IMR-90 (cell line): Measurements from ENCODE around the gene MUC6. TPM values are rescaled to one million over a fixed set of nuclear protein-coding genes. Genes with fewer than 3 reads are reported as not detected.

Experiments
- ATAC-seq: fragments of 200-7000 bp; cut with Tn5 transposase; 2 replicates; pipeline ENCODE4 v1.9.1; 2020; ENCODE audit warnings: low read depth, mild to moderate bottlenecking, moderate library complexity
- BruUV-seq: library from RNA; stranded (reverse); fragments of 400-500 nt; replicated peaks from 2 replicates; lab custom pipeline; 2021; lab: Mats Ljungman, UMichigan
- CTCF ChIA-PET: fragments of 300-600 bp; formaldehyde crosslinking; extraction: SDS; loops from one replicate; lab custom pipeline; 2021; ENCODE audit warnings: antibody characterized with exemption; lab: Yijun Ruan, JAX
- POLR2A ChIA-PET: fragments of 300-600 bp; sonication (Branson Sonifier 250); formaldehyde crosslinking; loops from one replicate; lab custom pipeline; 2022; ENCODE audit warnings: antibody characterized with exemption; ENCODE audit not compliant: unreplicated experiment; lab: Charles Lee
- DNase-seq: peaks from one replicate; pipeline ENCODE4 v3.0.0; 2013
- H2AFZ ChIP-seq: replicated peaks from 2 replicates; pipeline ENCODE3; 2013; ENCODE audit warnings: low read length, mild to moderate bottlenecking; ENCODE audit not compliant: poor library complexity
- H2AK5ac ChIP-seq: 2 replicates; pipeline ENCODE4 v1.6.1; 2013; ENCODE audit warnings: low read depth, low read length, inconsistent platforms
- H2AK9ac ChIP-seq: replicated peaks from 2 replicates; pipeline ENCODE3; 2013; ENCODE audit warnings: mild to moderate bottlenecking, low read depth, low read length, moderate library complexity; ENCODE audit not compliant: poor library complexity
- H2BK120ac ChIP-seq: 2 replicates; pipeline ENCODE4 v1.6.1; 2013; ENCODE audit warnings: low read depth, low read length, inconsistent platforms
- H2BK15ac ChIP-seq: 3 replicates; pipeline ENCODE4 v1.6.1; 2013; ENCODE audit warnings: low read depth, low read length, inconsistent platforms
- H2BK20ac ChIP-seq: 2 replicates; pipeline ENCODE4 v1.6.1; 2013; ENCODE audit warnings: low read depth, mild to moderate bottlenecking, inconsistent platforms, low read length, moderate library complexity
- H2BK5ac ChIP-seq: 2 replicates; pipeline ENCODE4 v1.6.1; 2013; ENCODE audit warnings: mild to moderate bottlenecking, low read depth, low read length, inconsistent platforms; ENCODE audit not compliant: poor library complexity, severe bottlenecking
- H3K14ac ChIP-seq: replicated peaks from 2 replicates; pipeline ENCODE4 v1.6.1; 2013; ENCODE audit warnings: low read depth, low read length, inconsistent platforms
- H3K18ac ChIP-seq: 2 replicates; pipeline ENCODE4 v1.6.1; 2013; ENCODE audit warnings: low read depth, low read length, control low read depth
- H3K23ac ChIP-seq: 2 replicates; pipeline ENCODE4 v1.6.1; 2013; ENCODE audit warnings: low read depth, low read length, inconsistent platforms
- H3K27ac ChIP-seq: 2 replicates; pipeline ENCODE4 v1.5.1; 2013; ENCODE audit warnings: mild to moderate bottlenecking, control low read depth, low read length; ENCODE audit not compliant: insufficient read depth
- H3K27me3 ChIP-seq: 2 replicates; pipeline ENCODE4 v1.6.1; 2013; ENCODE audit warnings: low read length; ENCODE audit not compliant: control insufficient read depth, insufficient read depth
- H3K36me3 ChIP-seq: 2 replicates; pipeline ENCODE4 v1.6.1; 2013; ENCODE audit warnings: low read length, mixed read lengths; ENCODE audit not compliant: control insufficient read depth, insufficient read depth
- H3K4ac ChIP-seq: 2 replicates; pipeline ENCODE4 v1.6.1; 2013; ENCODE audit warnings: low read depth, low read length, inconsistent platforms
- H3K4me1 ChIP-seq: 2 replicates; pipeline ENCODE4 v1.6.1; 2013; ENCODE audit warnings: low read length, mixed read lengths; ENCODE audit not compliant: control insufficient read depth, insufficient read depth
- H3K4me2 ChIP-seq: 2 replicates; pipeline ENCODE4 v1.6.1; 2013; ENCODE audit warnings: low read depth, mild to moderate bottlenecking, control low read depth, low read length, moderate library complexity
- H3K4me3 ChIP-seq: 2 replicates; pipeline ENCODE4 v1.5.1; 2013; ENCODE audit warnings: low read depth, mild to moderate bottlenecking, control low read depth, low read length, moderate library complexity; ENCODE audit not compliant: insufficient read depth
- H3K56ac ChIP-seq: 2 replicates; pipeline ENCODE4 v1.6.1; 2013; ENCODE audit warnings: low read length, inconsistent platforms; ENCODE audit not compliant: insufficient read depth; ENCODE audit errors: extremely low read depth
- H3K79me1 ChIP-seq, 2 experiments: 2 replicates each; pipeline ENCODE4 v1.6.1; 2013; ENCODE audit warnings: low read length in 2 of 2, inconsistent platforms in 1 of 2, low read depth in 1 of 2
- H3K9ac ChIP-seq: 2 replicates; pipeline ENCODE4 v1.6.1; 2013; ENCODE audit warnings: low read depth, low read length, control low read depth
- H3K9me1 ChIP-seq: 2 replicates; pipeline ENCODE4 v1.6.1; 2013; ENCODE audit warnings: low read length, inconsistent platforms; ENCODE audit not compliant: insufficient read depth
- H3K9me3 ChIP-seq: 2 replicates; pipeline ENCODE4 v1.6.1; 2013; ENCODE audit warnings: low read length; ENCODE audit not compliant: control insufficient read depth, insufficient read depth
- H4K20me1 ChIP-seq: 2 replicates; pipeline ENCODE4 v1.6.1; 2013; ENCODE audit warnings: low read length, inconsistent platforms; ENCODE audit not compliant: insufficient read depth
- H4K5ac ChIP-seq: 2 replicates; pipeline ENCODE4 v1.6.1; 2013; ENCODE audit warnings: mild to moderate bottlenecking, low read depth, low read length, control low read depth
- H4K8ac ChIP-seq, 2 experiments: 2 replicates each; pipeline ENCODE4 v1.6.1; 2013; ENCODE audit warnings: low read depth in 2 of 2, low read length in 2 of 2, control low read depth in 1 of 2, inconsistent platforms in 1 of 2
- H4K91ac ChIP-seq: 2 replicates; pipeline ENCODE4 v1.6.1; 2013; ENCODE audit warnings: low read depth, low read length, inconsistent platforms; ENCODE audit not compliant: insufficient read depth
- BHLHE40 ChIP-seq: fragments of 150-350 bp; IDR thresholded peaks from 2 replicates; pipeline ENCODE4 v1.6.1; 2016; ENCODE audit warnings: mild to moderate bottlenecking, low read depth, low read length
- CEBPB ChIP-seq: IDR thresholded peaks from 2 replicates; pipeline ENCODE4 v1.6.1; 2012; ENCODE audit warnings: low read depth, low read length, improper control_type of control experiment
- CHD1 ChIP-seq: IDR thresholded peaks from 2 replicates; pipeline ENCODE4 v1.6.1; 2012; ENCODE audit warnings: low read depth, low read length, improper control_type of control experiment
- CTCF ChIP-seq: conservative IDR thresholded peaks from 2 replicates; pipeline ENCODE4 v1.5.1; 2012; ENCODE audit warnings: mild to moderate bottlenecking, low read depth, low read length, improper control_type of control experiment
- ELK1 ChIP-seq: fragments of 150-350 bp; IDR thresholded peaks from 2 replicates; pipeline ENCODE4 v1.6.1; 2016; ENCODE audit warnings: low read depth, mild to moderate bottlenecking, low read length, moderate library complexity, borderline replicate concordance
- MAFK ChIP-seq: IDR thresholded peaks from 2 replicates; pipeline ENCODE4 v1.6.1; 2012; ENCODE audit warnings: low read depth, low read length, improper control_type of control experiment
- MAZ ChIP-seq: IDR thresholded peaks from 2 replicates; pipeline ENCODE4 v1.6.1; 2012; ENCODE audit warnings: low read depth, mild to moderate bottlenecking, low read length, improper control_type of control experiment, moderate library complexity, borderline replicate concordance
- MXI1 ChIP-seq: IDR thresholded peaks from 2 replicates; pipeline ENCODE4 v1.6.1; 2012; ENCODE audit warnings: low read depth, mild to moderate bottlenecking, low read length, moderate library complexity, borderline replicate concordance
- NFE2L2 ChIP-seq: fragments of 150-350 bp; IDR thresholded peaks from 2 replicates; pipeline ENCODE4 v1.6.1; 2016; ENCODE audit warnings: low read depth, mild to moderate bottlenecking, low read length
- POLR2A ChIP-seq: IDR thresholded peaks from 2 replicates; pipeline ENCODE4 v1.6.1; 2012; ENCODE audit warnings: mild to moderate bottlenecking, low read depth, low read length
- RAD21 ChIP-seq: IDR thresholded peaks from 2 replicates; pipeline ENCODE4 v1.6.1; 2012; ENCODE audit warnings: low read length, improper control_type of control experiment
- RCOR1 ChIP-seq: IDR thresholded peaks from 2 replicates; pipeline ENCODE4 v1.6.1; 2012; ENCODE audit warnings: mild to moderate bottlenecking, low read length, improper control_type of control experiment; ENCODE audit not compliant: insufficient replicate concordance
- SMC3 ChIP-seq: fragments of 150-350 bp; IDR thresholded peaks from 2 replicates; pipeline ENCODE4 v1.6.1; 2016; ENCODE audit warnings: low read depth, mild to moderate bottlenecking, antibody characterized with exemption, low read length, moderate library complexity
- USF2 ChIP-seq: fragments of 150-350 bp; IDR thresholded peaks from 2 replicates; pipeline ENCODE4 v1.6.1; 2017; ENCODE audit warnings: mild to moderate bottlenecking, antibody characterized with exemption, low read length, low read depth
- WGBS, 2 experiments: methylation state at CpG; one replicate each; pipeline versions ENCODE4 v1.1.5 to v1.1.7; 2013; ENCODE audit warnings: missing lambda C conversion rate in 2 of 2; ENCODE audit not compliant: insufficient read length in 1 of 2; ENCODE audit errors: extremely low coverage in 2 of 2; 5-methylcytosine and 5-hydroxymethylcytosine counted together
- dilution Hi-C: fragments of 300-500 bp; cut with HindIII; formaldehyde crosslinking; loops from one replicate; pipeline ENCODE4 v1.14.3; 2018; ENCODE audit warnings: low sequenced_read_pairs; ENCODE audit not compliant: unreplicated experiment
- in situ Hi-C: fragments of 300-500 bp; cut with MboI; formaldehyde crosslinking; loops from 3 replicates; pipeline ENCODE4 v1.14.3; 2019; ENCODE audit warnings: low sequenced_read_pairs, inconsistent platforms, mixed read lengths
- intact Hi-C: fragments of 100-400 bp; cut with micrococcal nuclease; formaldehyde crosslinking; loops from 2 replicates; pipeline ENCODE4 v1.10.0; 2022
- polyA plus RNA-seq, 3 experiments: library from polyadenylated mRNA; depleted of rRNA; stranded (reverse); fragments of >200 nt; gene quantifications; 2 replicates each; pipeline ENCODE4 v1.2.3, GENCODE V29; 2012; ENCODE audit warnings: low replicate concordance in 1 of 3
- total RNA-seq: library from RNA; depleted of rRNA; stranded (reverse); fragments of >200 nt; gene quantifications from 2 replicates; pipeline ENCODE4 v1.2.3, GENCODE V29; 2012

The MUC6 gene
- total and polyA plus RNA-seq, 2 of the 4 experiments (the other 2 are of a cell fraction), result not detected

- Histone ChIP-seq H3K36me3 (peaks cover 47% of the 10 kb centered on the region), H3K4me2 (no peak overlapping the region), H3K18ac (no peak overlapping the region), H3K27ac (no peak overlapping the region), H3K9ac (no peak overlapping the region), H2BK5ac (no peak overlapping the region), H2BK120ac (no peak overlapping the region), H3K4me3 (no peak overlapping the region), H3K27me3 (no peaks in the 10 kb centered on the region), H3K4me1 (peaks cover 5% of the 10 kb centered on the region), H3K14ac (no peak overlapping the region), H4K8ac (no peak overlapping the region), H3K9me1 (peaks cover 6% of the 10 kb centered on the region), H3K56ac (no peak overlapping the region), H2AFZ (peak overlapping the region; percentile 58), H3K23ac (no peak overlapping the region), H2AK9ac (no peak overlapping the region), H3K9me3 (no peaks in the 10 kb centered on the region), H4K20me1 (peaks cover 42% of the 10 kb centered on the region), H2BK20ac (no peak overlapping the region), H3K4ac (no peak overlapping the region), H3K79me1 (peaks cover 22 to 56% of the 10 kb centered on the region in 2 experiments), H2BK15ac (no peak overlapping the region), H2AK5ac (no peak overlapping the region), H4K5ac (no peak overlapping the region), H4K91ac (no peak overlapping the region)
- DNase-seq (no peak), ATAC-seq (no peak)
- in situ Hi-C loops, result no loop called here
- TF ChIP-seq MXI1 (no peak), NFE2L2 (no peak), MAZ (no peak), RAD21 (no peak), CHD1 (no peak), POLR2A (no peak), ELK1 (no peak), BHLHE40 (no peak), RCOR1 (no peak), USF2 (no peak), CEBPB (no peak), CTCF (no peak), MAFK (no peak), SMC3 (no peak)
- WGBS, 2 experiments, result 86% methylated on average over 15 of the region's 26 CpGs; no CpG with 5 or more reads in 1 of the 2 experiments
- ChIA-PET POLR2A (no interaction called here), CTCF (no interaction called here)
- dilution Hi-C loops, result no loop called here
- no TSS peak for BruUV-seq
- intact Hi-C loops, result no loop called here
Measured at GRCh38 chr11:970319-970871, 66.1 kb downstream of the MUC6 start.
